Liver (tissue), 9 donors: ENCODE data around the gene SH2D3C. TPM values are rescaled to one million over a fixed set of nuclear protein-coding genes. Genes with fewer than 3 reads are reported as not detected.
"Not testable (repeated sequence)": the region's sequence is repeated elsewhere in the genome, so short reads cannot be mapped to it uniquely, and the experiment has no call there.

Source experiments
- DNase-seq: peaks from one replicate; pipeline ENCODE4 v3.0.0-alpha.2; 2017; ENCODE audit warnings: low spot score
- H3K27ac ChIP-seq, 2 donors: one replicate each; pipeline ENCODE4 v1.7.0; 2013; ENCODE audit warnings: inconsistent platforms in 2 of 2, low read length in 2 of 2, control low read depth in 1 of 2, low read depth in 1 of 2, mild to moderate bottlenecking in 1 of 2
- H3K27me3 ChIP-seq, 4 donors: one replicate each; pipeline versions ENCODE4 v1.6.1 to v1.7.0; 2013; ENCODE audit warnings: low read length in 3 of 4, inconsistent platforms in 1 of 4, mild to moderate bottlenecking in 1 of 4, moderate library complexity in 1 of 4; ENCODE audit not compliant: control insufficient read depth in 4 of 4, insufficient read depth in 4 of 4
- H3K36me3 ChIP-seq, 4 donors: one replicate each; pipeline versions ENCODE4 v1.6.1 to v1.7.0; 2013; ENCODE audit warnings: low read length in 3 of 4, mild to moderate bottlenecking in 3 of 4, low read depth in 1 of 4, moderate library complexity in 1 of 4; ENCODE audit not compliant: control insufficient read depth in 4 of 4, insufficient read depth in 3 of 4
- H3K4me1 ChIP-seq, 4 donors: one replicate each; pipeline versions ENCODE4 v1.6.1 to v1.7.0; 2013; ENCODE audit warnings: low read length in 3 of 4, mild to moderate bottlenecking in 3 of 4, moderate library complexity in 1 of 4; ENCODE audit not compliant: control insufficient read depth in 4 of 4, insufficient read depth in 4 of 4
- H3K4me3 ChIP-seq, 3 donors: one replicate each; pipeline versions ENCODE4 v1.6.1 to v1.7.0; 2013; ENCODE audit warnings: low read length in 3 of 3, control low read depth in 1 of 3, low read depth in 1 of 3, mild to moderate bottlenecking in 1 of 3
- H3K9ac ChIP-seq, 2 donors: one replicate each; pipeline ENCODE4 v1.7.0; 2013; ENCODE audit warnings: low read length in 2 of 2, mild to moderate bottlenecking in 2 of 2, moderate library complexity in 2 of 2, control low read depth in 1 of 2, low read depth in 1 of 2
- H3K9me3 ChIP-seq, 4 donors: one replicate each; pipeline versions ENCODE4 v1.6.1 to v1.7.0; 2013; ENCODE audit warnings: low read length in 3 of 4; ENCODE audit not compliant: control insufficient read depth in 4 of 4
- ATF3 ChIP-seq: IDR thresholded peaks from 2 replicates; pipeline ENCODE4 v1.6.1; 2016; ENCODE audit warnings: antibody characterized with exemption
- EGR1 ChIP-seq, 2 donors: IDR thresholded peaks; 2 replicates each; pipeline ENCODE4 v1.6.1; 2016 to 2018; ENCODE audit warnings: antibody characterized with exemption in 2 of 2, low read depth in 2 of 2
- FOXA2 ChIP-seq: IDR thresholded peaks from 2 replicates; pipeline ENCODE4 v1.6.1; 2016; ENCODE audit warnings: antibody characterized with exemption
- GABPA ChIP-seq, 2 donors: IDR thresholded peaks in 1 of 2; conservative IDR thresholded peaks in 1 of 2; 2 replicates each; pipeline ENCODE4 v1.6.1; 2016; ENCODE audit warnings: antibody characterized with exemption in 2 of 2, mild to moderate bottlenecking in 1 of 2, moderate library complexity in 1 of 2
- HNF4A ChIP-seq, 2 donors: conservative IDR thresholded peaks; 2 replicates each; pipeline ENCODE4 v1.6.1; 2016; ENCODE audit warnings: antibody characterized with exemption in 2 of 2, mild to moderate bottlenecking in 2 of 2
- HNF4G ChIP-seq: IDR thresholded peaks from 2 replicates; pipeline ENCODE4 v1.6.1; 2016; ENCODE audit warnings: antibody characterized with exemption
- JUND ChIP-seq, 2 donors: IDR thresholded peaks; 2 replicates each; pipeline ENCODE4 v1.6.1; 2016; ENCODE audit warnings: antibody characterized with exemption in 2 of 2
- MAX ChIP-seq: IDR thresholded peaks from 2 replicates; pipeline ENCODE4 v1.6.1; 2016; ENCODE audit warnings: antibody characterized with exemption
- NR2F2 ChIP-seq: IDR thresholded peaks from 2 replicates; pipeline ENCODE4 v1.6.1; 2016; ENCODE audit warnings: antibody characterized with exemption
- RAD21 ChIP-seq, 2 donors: IDR thresholded peaks; 2 replicates each; pipeline ENCODE4 v1.6.1; 2016; ENCODE audit warnings: antibody characterized with exemption in 2 of 2, mild to moderate bottlenecking in 2 of 2
- RXRA ChIP-seq, 2 donors: IDR thresholded peaks; 2 replicates each; pipeline ENCODE4 v1.6.1; 2017 to 2018; ENCODE audit warnings: antibody characterized with exemption in 2 of 2, mild to moderate bottlenecking in 1 of 2
- SP1 ChIP-seq: IDR thresholded peaks from 2 replicates; pipeline ENCODE4 v1.6.1; 2018; ENCODE audit warnings: antibody characterized with exemption, mild to moderate bottlenecking
- TAF1 ChIP-seq: conservative IDR thresholded peaks from 2 replicates; pipeline ENCODE4 v1.6.1; 2016; ENCODE audit warnings: antibody characterized with exemption, mild to moderate bottlenecking
- YY1 ChIP-seq: IDR thresholded peaks from 2 replicates; pipeline ENCODE4 v1.6.1; 2016; ENCODE audit warnings: antibody characterized with exemption, mild to moderate bottlenecking
- WGBS: extraction: QIAGEN DNeasy Blood & Tissue Kit; methylation state at CpG from one replicate; pipeline ENCODE4 v1.1.7; 2013; 5-methylcytosine and 5-hydroxymethylcytosine counted together
- polyA plus RNA-seq, 2 donors: library from polyadenylated mRNA; stranded (reverse) in 1 of 2; unstranded in 1 of 2; fragments of 200-250 nt in 1 of 2; fragments of >200 nt in 1 of 2; fragmentation: Nextera tagmentation in 1 of 2; extraction: Ambion mirVana in 1 of 2; gene quantifications; one replicate each; pipeline versions ENCODE4 v1.2.1 to v1.2.3, GENCODE V29; 2013 to 2015
- total RNA-seq, 2 donors: library from RNA; depleted of rRNA; stranded (reverse); fragments of >200 nt; gene quantifications; one replicate each; pipeline ENCODE4 v1.2.3, GENCODE V29; 2014
- TF ChIP-seq, protein P1 (sequence below): IDR thresholded peaks from 2 replicates; pipeline ENCODE4 v1.6.1; 2016; ENCODE audit warnings: antibody characterized with exemption
- donor health status: healthy.
- donor health status: healthy.
- donor health status: healthy.
- donor health status: healthy.
- donor health status: healthy.

The SH2D3C gene
- total and polyA plus RNA-seq, 4 donors, result 2.2 to 5.1 (median 3.9) TPM

DNA sequence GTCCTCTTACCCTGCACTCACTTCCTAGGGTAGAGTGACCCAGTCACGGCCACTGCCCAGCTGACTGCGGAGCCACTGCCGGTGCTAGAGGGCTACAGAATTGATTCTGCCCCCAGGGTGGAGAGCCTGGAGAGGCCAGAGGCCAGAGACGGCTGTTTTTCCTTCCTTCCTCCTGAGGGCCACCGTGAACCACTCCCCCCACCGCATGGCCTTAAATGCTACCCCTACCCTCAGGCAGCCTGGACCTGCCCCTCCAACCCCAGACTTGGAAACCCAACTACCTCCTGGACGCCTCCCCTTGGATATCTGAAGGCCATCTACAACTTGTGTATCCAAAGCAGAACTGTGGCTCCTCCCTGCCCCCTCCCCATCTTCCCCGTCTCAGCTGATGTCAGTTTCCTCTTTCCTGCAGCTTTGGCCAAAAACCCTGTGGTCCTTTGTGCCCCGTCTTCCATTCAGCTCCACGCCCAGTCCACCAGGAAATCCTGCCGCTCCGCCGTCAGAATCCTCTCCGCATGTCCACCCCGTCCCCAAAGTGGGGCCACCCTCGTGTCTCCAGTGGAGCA lies 16.3 kb downstream of the SH2D3C start:
- Histone ChIP-seq H3K4me1 (peaks cover 0 to 6% (median 2%) of the 10 kb centered on the region in 4 donors), H3K27me3 (no peaks in the 10 kb centered on the region), H3K9ac (no peak overlapping the region), H3K4me3 (no peak overlapping the region), H3K27ac (peak overlapping the region; percentile 3 to 30), H3K9me3 (no peaks in the 10 kb centered on the region), H3K36me3 (no peaks in the 10 kb centered on the region)
- TF ChIP-seq YY1 (no peak), SP1 (peak; percentile 10), RXRA (IDR thresholded peaks at IDR 0.05) (peak in 1 of 2 donors; percentile 27), HNF4G (no peak), MAX (peak; percentile 47), HNF4A (conservative IDR thresholded peaks at IDR 0.05) (no peak), RAD21 (IDR thresholded peaks at IDR 0.05) (peak in 1 of 2 donors; percentile 19), GABPA (IDR thresholded peaks at IDR 0.05 in 1 of 2, conservative IDR thresholded peaks at IDR 0.05 in 1 of 2) (no peak), JUND (IDR thresholded peaks at IDR 0.05) (no peak), NR2F2 (peak; percentile 90)
- no peak for DNase-seq
- 43% methylated on average over 16 of the region's 16 CpGs for WGBS

DNA sequence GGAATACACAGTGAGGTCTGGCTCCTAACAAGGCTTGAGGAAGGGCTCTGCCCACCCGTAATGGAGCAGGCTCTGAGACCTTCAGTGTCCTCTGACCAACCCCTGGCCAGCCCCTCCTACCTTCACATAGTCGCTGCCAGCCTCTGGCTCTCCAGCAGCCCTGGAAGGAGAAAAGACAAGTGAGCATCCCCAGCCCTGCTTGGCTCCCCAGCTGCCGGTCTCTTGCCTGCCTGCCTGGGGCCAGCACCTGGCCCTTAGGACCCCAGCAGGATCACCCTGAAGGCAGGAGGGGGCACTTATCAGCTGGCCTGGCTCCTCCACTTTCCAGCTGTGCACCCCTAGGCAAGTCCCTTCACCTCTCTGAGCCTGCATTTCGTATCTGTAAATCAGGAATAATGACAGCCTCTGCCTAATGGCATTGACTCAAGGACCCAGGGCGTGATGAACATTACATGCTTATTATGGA lies 16.9 kb downstream of the SH2D3C start:
- Histone ChIP-seq H3K27me3 (no peaks in the 10 kb centered on the region), H3K9ac (no peak overlapping the region), H3K36me3 (no peaks in the 10 kb centered on the region), H3K9me3 (no peaks in the 10 kb centered on the region), H3K27ac (no peak overlapping the region), H3K4me1 (peaks cover 0 to 6% (median 2%) of the 10 kb centered on the region in 4 donors), H3K4me3 (no peak overlapping the region)
- no peak for DNase-seq
- 50% methylated on average over 5 of the region's 5 CpGs for WGBS
- TF ChIP-seq FOXA2 (no peak), MAX (no peak), HNF4G (no peak), HNF4A (conservative IDR thresholded peaks at IDR 0.05) (no peak), YY1 (no peak), EGR1 (IDR thresholded peaks at IDR 0.05; ENCODE audit: low read depth in 2 of 2) (no peak)

DNA sequence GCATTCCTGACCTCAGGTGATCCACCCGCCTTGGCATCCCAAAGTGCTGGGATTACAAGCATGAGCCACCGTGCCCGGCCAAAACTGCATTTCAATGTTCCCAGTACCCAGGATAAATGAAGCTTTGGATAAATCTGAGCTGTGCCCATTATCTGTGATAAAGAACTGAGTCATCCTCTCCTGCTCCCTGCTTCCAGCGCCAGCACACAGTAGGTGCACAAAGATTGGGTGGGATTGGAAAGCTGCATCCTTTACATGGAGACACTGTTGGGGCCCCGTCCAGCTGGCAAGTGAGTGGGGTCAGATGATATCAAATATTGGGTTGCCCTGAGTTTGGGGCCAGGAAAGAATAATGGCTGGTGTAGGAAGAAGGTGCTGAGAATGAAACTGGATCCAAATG lies 17.4 kb downstream of the SH2D3C start:
- no peak overlapping the region for H3K27ac ChIP-seq
- TF ChIP-seq YY1, result no peak
- no peak overlapping the region for H3K4me3 ChIP-seq
- H3K36me3 ChIP-seq, result no peaks in the 10 kb centered on the region
- no peak overlapping the region for H3K9ac ChIP-seq
- no peaks in the 10 kb centered on the region for H3K9me3 ChIP-seq
- WGBS, result 64% methylated on average over 5 of the region's 5 CpGs
- peaks cover 0 to 6% (median 2%) of the 10 kb centered on the region in 4 donors for H3K4me1 ChIP-seq
- DNase-seq, result no peak
- H3K27me3 ChIP-seq, result no peaks in the 10 kb centered on the region

DNA sequence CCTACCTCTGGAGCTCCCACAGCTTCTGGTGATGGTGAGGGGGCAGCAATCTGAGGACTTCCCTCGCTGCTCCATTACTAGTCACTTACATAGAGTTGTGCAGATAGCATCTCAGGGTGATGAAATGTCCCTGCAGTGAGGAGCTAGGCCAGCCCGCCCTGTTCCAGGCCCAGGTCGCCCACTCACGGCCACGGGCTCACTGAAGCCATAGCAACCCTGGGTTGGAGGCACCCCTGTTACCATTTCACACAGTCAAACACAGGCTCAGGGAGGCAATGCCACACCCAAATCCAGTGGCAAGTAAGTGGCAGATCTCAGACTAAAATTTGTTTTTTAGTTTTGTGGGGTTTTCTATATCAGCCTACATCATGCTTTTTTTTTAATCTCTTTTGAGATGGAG lies 19.6 kb downstream of the SH2D3C start:
- H3K4me3 ChIP-seq, result no peak overlapping the region
- H3K9ac ChIP-seq, result no peak overlapping the region
- no peaks in the 10 kb centered on the region for H3K9me3 ChIP-seq
- DNase-seq, result no peak
- peaks cover 0 to 11% (median 0%) of the 10 kb centered on the region in 4 donors for H3K4me1 ChIP-seq
- no peak for TF ChIP-seq ATF3
- no peak for TF ChIP-seq TAF1
- no peak for TF ChIP-seq SP1
- TF ChIP-seq, protein P1, sequence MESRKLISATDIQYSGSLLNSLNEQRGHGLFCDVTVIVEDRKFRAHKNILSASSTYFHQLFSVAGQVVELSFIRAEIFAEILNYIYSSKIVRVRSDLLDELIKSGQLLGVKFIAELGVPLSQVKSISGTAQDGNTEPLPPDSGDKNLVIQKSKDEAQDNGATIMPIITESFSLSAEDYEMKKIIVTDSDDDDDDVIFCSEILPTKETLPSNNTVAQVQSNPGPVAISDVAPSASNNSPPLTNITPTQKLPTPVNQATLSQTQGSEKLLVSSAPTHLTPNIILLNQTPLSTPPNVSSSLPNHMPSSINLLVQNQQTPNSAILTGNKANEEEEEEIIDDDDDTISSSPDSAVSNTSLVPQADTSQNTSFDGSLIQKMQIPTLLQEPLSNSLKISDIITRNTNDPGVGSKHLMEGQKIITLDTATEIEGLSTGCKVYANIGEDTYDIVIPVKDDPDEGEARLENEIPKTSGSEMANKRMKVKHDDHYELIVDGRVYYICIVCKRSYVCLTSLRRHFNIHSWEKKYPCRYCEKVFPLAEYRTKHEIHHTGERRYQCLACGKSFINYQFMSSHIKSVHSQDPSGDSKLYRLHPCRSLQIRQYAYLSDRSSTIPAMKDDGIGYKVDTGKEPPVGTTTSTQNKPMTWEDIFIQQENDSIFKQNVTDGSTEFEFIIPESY, result no peak
- no peak for TF ChIP-seq MAX
- no peak for TF ChIP-seq GABPA (IDR thresholded peaks at IDR 0.05 in 1 of 2, conservative IDR thresholded peaks at IDR 0.05 in 1 of 2)
- no peak for TF ChIP-seq HNF4G
- TF ChIP-seq JUND (IDR thresholded peaks at IDR 0.05), result no peak
- TF ChIP-seq NR2F2, result no peak
- H3K36me3 ChIP-seq, result no peaks in the 10 kb centered on the region
- WGBS, result 85% methylated on average over 5 of the region's 5 CpGs
- H3K27ac ChIP-seq, result no peak overlapping the region
- H3K27me3 ChIP-seq, result no peaks in the 10 kb centered on the region

GRCh38 chr9:127756776-127757175 lies 21.7 kb downstream of the SH2D3C start:
- H3K9ac ChIP-seq, H3K27ac ChIP-seq, DNase-seq, H3K9me3 ChIP-seq, H3K27me3 ChIP-seq, H3K36me3 ChIP-seq, H3K4me1 ChIP-seq, H3K4me3 ChIP-seq: not testable (repeated sequence)
- WGBS, result 79% methylated on average over 11 of the region's 11 CpGs
